Endothelial cell of umbilical vein (primary cell): ENCODE data around the gene BCAS3. TPM values are rescaled to one million over a fixed set of nuclear protein-coding genes. Genes with fewer than 3 reads are reported as not detected.

Source experiments
- BruUV-seq: library from RNA; stranded (reverse); fragments of 400-500 nt; replicated peaks from 2 replicates; lab custom pipeline; 2021; lab: Mats Ljungman, UMichigan
- CTCF ChIA-PET: fragments of 300-600, 350-600 bp; sonication (Branson Sonifier 250); formaldehyde crosslinking; loops from one replicate; lab custom pipeline; 2021; ENCODE audit warnings: antibody characterized with exemption, inconsistent platforms; lab: Charles Lee
- POLR2A ChIA-PET: fragments of 300-600, 350-600 bp; sonication (Branson Sonifier 250); formaldehyde crosslinking; loops from one replicate; lab custom pipeline; 2021; ENCODE audit warnings: antibody characterized with exemption, inconsistent platforms; lab: Charles Lee
- DNase-seq: peaks from one replicate; pipeline ENCODE4 v3.0.0-alpha.2; 2011; ENCODE audit warnings: low read depth, low spot score
- FAIRE-seq: peaks from 2 replicates; lab custom pipeline; 2011; peaks lifted over from hg19 to GRCh38; lab: Jason Lieb, UNC
- H2AFZ ChIP-seq: 2 replicates; pipeline ENCODE4 v1.6.0; 2012; ENCODE audit warnings: low read depth, low read length, control low read depth, inconsistent platforms
- H3K27ac ChIP-seq: 2 replicates; pipeline ENCODE4 v1.5.1; 2011; ENCODE audit warnings: low read depth, mild to moderate bottlenecking, control low read depth, low read length, moderate library complexity; ENCODE audit not compliant: insufficient read depth
- H3K27me3 ChIP-seq, 2 experiments: 2 replicates each; pipeline versions ENCODE4 v1.6.0 to v1.6.1; 2011; ENCODE audit warnings: low read length in 2 of 2, mixed read lengths in 1 of 2; ENCODE audit not compliant: control insufficient read depth in 2 of 2, insufficient read depth in 2 of 2
- H3K36me3 ChIP-seq, 2 experiments: 2 replicates in 1 of 2; 3 replicates in 1 of 2; pipeline ENCODE4 v1.5.1; 2011; ENCODE audit warnings: low read length in 2 of 2, mild to moderate bottlenecking in 1 of 2, moderate library complexity in 1 of 2; ENCODE audit not compliant: control insufficient read depth in 2 of 2, insufficient read depth in 2 of 2; ENCODE audit errors: extremely low read depth in 1 of 2
- H3K4me1 ChIP-seq: 3 replicates; pipeline ENCODE4 v1.5.1; 2011; ENCODE audit warnings: mild to moderate bottlenecking, low read length; ENCODE audit not compliant: control insufficient read depth, insufficient read depth; ENCODE audit errors: extremely low read depth
- H3K4me2 ChIP-seq: 2 replicates; pipeline ENCODE4 v1.6.1; 2011; ENCODE audit warnings: low read length, control low read depth, mixed read lengths; ENCODE audit not compliant: insufficient read depth
- H3K4me3 ChIP-seq, 3 experiments: fragments of 200-600 bp in 1 of 3; sonication (generic), shearing (Covaris generic) in 1 of 3; replicated peaks in 1 of 3; 2 replicates each; pipeline ENCODE4 v1.5.1; 2011 to 2016; ENCODE audit warnings: control low read depth in 3 of 3, low read length in 3 of 3, mild to moderate bottlenecking in 2 of 3, inconsistent platforms in 1 of 3, low read depth in 1 of 3, moderate library complexity in 1 of 3; ENCODE audit not compliant: insufficient read depth in 1 of 3
- H3K79me2 ChIP-seq: 2 replicates; pipeline ENCODE4 v1.6.0; 2012; ENCODE audit warnings: low read length, inconsistent platforms; ENCODE audit not compliant: control insufficient read depth, insufficient read depth
- H3K9ac ChIP-seq: replicated peaks from 2 replicates; pipeline ENCODE3; 2011; ENCODE audit warnings: low read length, control low read depth; ENCODE audit not compliant: insufficient read depth; ENCODE audit errors: extremely low read depth
- H3K9me1 ChIP-seq: replicated peaks from 3 replicates; pipeline ENCODE4 v1.6.0; 2011; ENCODE audit warnings: mild to moderate bottlenecking, low read length; ENCODE audit not compliant: control insufficient read depth, insufficient read depth; ENCODE audit errors: extremely low read depth
- H3K9me3 ChIP-seq: replicated peaks from 2 replicates; pipeline ENCODE4 v1.5.1; 2012; ENCODE audit warnings: low read length, inconsistent platforms; ENCODE audit not compliant: control insufficient read depth, insufficient read depth
- H4K20me1 ChIP-seq: replicated peaks from 2 replicates; pipeline ENCODE3; 2011; ENCODE audit warnings: mild to moderate bottlenecking, low read length; ENCODE audit not compliant: control insufficient read depth, insufficient read depth; ENCODE audit errors: extremely low read depth
- EZH2 ChIP-seq: IDR thresholded peaks from 2 replicates; pipeline ENCODE4 v1.6.1; 2012; ENCODE audit warnings: borderline replicate concordance, low read depth, mild to moderate bottlenecking, moderate library complexity, low read length, inconsistent platforms; ENCODE audit not compliant: severe bottlenecking
- FOS ChIP-seq: IDR thresholded peaks from 2 replicates; pipeline ENCODE4 v1.6.1; 2011; ENCODE audit warnings: mild to moderate bottlenecking, low read length, moderate library complexity, borderline replicate concordance; ENCODE audit not compliant: insufficient read depth
- GATA2 ChIP-seq: IDR thresholded peaks from 2 replicates; pipeline ENCODE4 v1.7.0; 2011; ENCODE audit warnings: low read depth, mild to moderate bottlenecking, moderate library complexity, mixed read lengths, low read length; ENCODE audit not compliant: insufficient read length, insufficient read depth
- JUN ChIP-seq: IDR thresholded peaks from 2 replicates; pipeline ENCODE4 v1.6.1; 2011; ENCODE audit warnings: borderline replicate concordance, low read depth; ENCODE audit not compliant: insufficient read length, insufficient read depth
- MAX ChIP-seq: IDR thresholded peaks from 2 replicates; pipeline ENCODE4 v1.6.1; 2011; ENCODE audit not compliant: insufficient read depth, insufficient read length
- MYC ChIP-seq: IDR thresholded peaks from one replicate; pipeline ENCODE4 v1.6.1; 2011; ENCODE audit warnings: mild to moderate bottlenecking, low read depth, low read length
- POLR2A ChIP-seq: IDR thresholded peaks from 2 replicates; pipeline ENCODE4 v1.6.1; 2012; ENCODE audit warnings: low read depth, mild to moderate bottlenecking, control low read depth, low read length
- POLR2AphosphoS5 ChIP-seq: IDR thresholded peaks from 2 replicates; pipeline ENCODE4 v1.6.1; 2012; ENCODE audit warnings: low read depth, mild to moderate bottlenecking, control low read depth, low read length, moderate library complexity; ENCODE audit not compliant: insufficient read depth
- dilution Hi-C: fragments of 300-500 bp; cut with MboI; formaldehyde crosslinking; loops from one replicate; pipeline ENCODE4 v1.15.0; 2019; ENCODE audit warnings: low sequenced_read_pairs; ENCODE audit not compliant: extremely low pct_ligation_motif_present
- intact Hi-C: fragments of 100-400 bp; cut with micrococcal nuclease; formaldehyde crosslinking; loops from one replicate; pipeline ENCODE4 v1.10.0; 2022
- polyA plus RNA-seq, 4 experiments: library from polyadenylated mRNA; depleted of rRNA in 3 of 4; stranded (reverse) in 3 of 4; unstranded in 1 of 4; fragments of >200 nt; gene quantifications; 2 replicates each; pipeline versions ENCODE4 v1.2.1 to v1.2.3, GENCODE V29; 2011 to 2012; ENCODE audit warnings: missing spikeins in 1 of 4
- total RNA-seq: library from RNA; stranded (reverse); gene quantifications from 2 replicates; pipeline ENCODE4 v1.2.3, GENCODE V29; 2021
- TF ChIP-seq, protein P1 (sequence below), 2 donors: IDR thresholded peaks; 1 replicate in 1 of 2; 2 replicates in 1 of 2; pipeline ENCODE4 v1.5.1; 2011; ENCODE audit warnings: low read length in 2 of 2, mild to moderate bottlenecking in 2 of 2, moderate library complexity in 2 of 2, control low read depth in 1 of 2, inconsistent platforms in 1 of 2, low read depth in 1 of 2; ENCODE audit not compliant: insufficient read depth in 1 of 2; ENCODE audit errors: extremely low read depth in 1 of 2

Gene BCAS3
- total and polyA plus RNA-seq, 2 donors (not counting 3 experiments of a cell fraction or from before 2014, with no cell fraction given) = 8.2 to 16.0 TPM

GRCh38 chr17:61296058-61296457 lies 618.4 kb downstream of the BCAS3 start:
- intact Hi-C loops (no loop called here), dilution Hi-C loops (no loop called here)
- FAIRE-seq = no peak
- no peaks in the 10 kb centered on the region for H4K20me1 ChIP-seq
- H3K9me3 ChIP-seq = no peaks in the 10 kb centered on the region
- no peaks in the 10 kb centered on the region for H3K79me2 ChIP-seq
- CTCF ChIA-PET = no interaction called here
- H3K27me3 ChIP-seq = peaks cover 0 to 2% of the 10 kb centered on the region in 2 experiments
- H3K36me3 ChIP-seq = no peaks in the 10 kb centered on the region
- no peak overlapping the region for H3K4me2 ChIP-seq
- no peak for DNase-seq
- H3K9me1 ChIP-seq = no peaks in the 10 kb centered on the region
- no peak overlapping the region for H3K27ac ChIP-seq
- H3K4me3 ChIP-seq = no peak overlapping the region
- POLR2A ChIA-PET = no interaction called here
- TF ChIP-seq POLR2AphosphoS5 = no peak
- no peak for TF ChIP-seq JUN
- no peak for TF ChIP-seq GATA2
- TF ChIP-seq FOS = no peak
- TF ChIP-seq POLR2A = no peak
- no peak for TF ChIP-seq EZH2
- TF ChIP-seq MAX = no peak
- no peak for TF ChIP-seq MYC
- TF ChIP-seq, protein P1, sequence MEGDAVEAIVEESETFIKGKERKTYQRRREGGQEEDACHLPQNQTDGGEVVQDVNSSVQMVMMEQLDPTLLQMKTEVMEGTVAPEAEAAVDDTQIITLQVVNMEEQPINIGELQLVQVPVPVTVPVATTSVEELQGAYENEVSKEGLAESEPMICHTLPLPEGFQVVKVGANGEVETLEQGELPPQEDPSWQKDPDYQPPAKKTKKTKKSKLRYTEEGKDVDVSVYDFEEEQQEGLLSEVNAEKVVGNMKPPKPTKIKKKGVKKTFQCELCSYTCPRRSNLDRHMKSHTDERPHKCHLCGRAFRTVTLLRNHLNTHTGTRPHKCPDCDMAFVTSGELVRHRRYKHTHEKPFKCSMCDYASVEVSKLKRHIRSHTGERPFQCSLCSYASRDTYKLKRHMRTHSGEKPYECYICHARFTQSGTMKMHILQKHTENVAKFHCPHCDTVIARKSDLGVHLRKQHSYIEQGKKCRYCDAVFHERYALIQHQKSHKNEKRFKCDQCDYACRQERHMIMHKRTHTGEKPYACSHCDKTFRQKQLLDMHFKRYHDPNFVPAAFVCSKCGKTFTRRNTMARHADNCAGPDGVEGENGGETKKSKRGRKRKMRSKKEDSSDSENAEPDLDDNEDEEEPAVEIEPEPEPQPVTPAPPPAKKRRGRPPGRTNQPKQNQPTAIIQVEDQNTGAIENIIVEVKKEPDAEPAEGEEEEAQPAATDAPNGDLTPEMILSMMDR (IDR thresholded peaks at IDR 0.05; ENCODE audit: extremely low read depth in 1 of 2, insufficient read depth in 1 of 2, low read depth in 1 of 2, low read length in 2 of 2) = no peak
- H3K4me1 ChIP-seq = no peaks in the 10 kb centered on the region
- H2AFZ ChIP-seq = no peak overlapping the region
- no peak overlapping the region for H3K9ac ChIP-seq
- no TSS peak for BruUV-seq
